K562 (cell line): ENCODE data around the gene ZFP57.

Experiments used
- ATF4 ChIP-seq: fragments of 450-650 bp; formaldehyde crosslinking; IDR thresholded peaks from 2 replicates; pipeline ENCODE4 v1.4.0; 2022; ENCODE audit warnings: mild to moderate bottlenecking, moderate library complexity
- TCF7L2 ChIP-seq: fragments of 150-350 bp; IDR thresholded peaks from 2 replicates; pipeline ENCODE4 v1.6.1; 2016; ENCODE audit warnings: low read depth, mild to moderate bottlenecking, low read length, moderate library complexity
- ZNF274 ChIP-seq: IDR thresholded peaks from 2 replicates; pipeline ENCODE4 v1.6.1; 2011; ENCODE audit warnings: low read depth, mild to moderate bottlenecking, low read length, moderate library complexity, borderline replicate concordance

GRCh38 chr6:29655658-29656057 is 25.3 kb downstream of the ZFP57 start:
- TF ChIP-seq ATF4 (CRISPR knock-in tag): no peak
- TF ChIP-seq TCF7L2: no peak
- no peak for TF ChIP-seq ZNF274
